Loucy (cell line): ENCODE results near the gene ZSWIM6.

Experiments used
- H2AFZ ChIP-seq: fragments of 200-600 bp; sonication (generic); 2 replicates; pipeline ENCODE4 v1.6.0; 2016; ENCODE audit warnings: antibody characterized with exemption, mild to moderate bottlenecking, low read length, moderate library complexity
- H3F3A ChIP-seq: fragments of 200-600 bp; 2 replicates; pipeline ENCODE4 v1.6.0; 2016; ENCODE audit warnings: antibody characterized with exemption, low read depth, mild to moderate bottlenecking
- H3K27me3 ChIP-seq: fragments of 200-600 bp; sonication (generic); 2 replicates; pipeline ENCODE4 v1.6.1; 2014; ENCODE audit warnings: low read length, mild to moderate bottlenecking; ENCODE audit not compliant: insufficient read depth, poor library complexity, severe bottlenecking
- H3K36me3 ChIP-seq: fragments of 200-600 bp; sonication (generic); 2 replicates; pipeline ENCODE4 v1.6.1; 2016; ENCODE audit warnings: low read length; ENCODE audit not compliant: insufficient read depth
- H3K4me1 ChIP-seq: fragments of 200-600 bp; sonication (generic); 2 replicates; pipeline ENCODE4 v1.5.1; 2014; ENCODE audit warnings: low read length, mild to moderate bottlenecking; ENCODE audit not compliant: insufficient read depth, poor library complexity, severe bottlenecking
- H3K4me2 ChIP-seq: fragments of 200-600 bp; sonication (generic); 2 replicates; pipeline ENCODE4 v1.6.0; 2014; ENCODE audit warnings: antibody characterized with exemption, low read length, low read depth, mild to moderate bottlenecking; ENCODE audit not compliant: poor library complexity, severe bottlenecking
- H3K4me3 ChIP-seq: fragments of 200-600 bp; sonication (generic); 2 replicates; pipeline ENCODE4 v1.5.1; 2014; ENCODE audit warnings: low read length, mild to moderate bottlenecking, mixed read lengths; ENCODE audit not compliant: poor library complexity, severe bottlenecking
- H3K79me2 ChIP-seq: fragments of 200-600 bp; sonication (generic); 2 replicates; pipeline ENCODE4 v1.6.1; 2014; ENCODE audit warnings: low read length; ENCODE audit not compliant: insufficient read depth
- H3K9ac ChIP-seq: fragments of 200-600 bp; sonication (generic); 2 replicates; pipeline ENCODE4 v1.6.0; 2014; ENCODE audit warnings: mild to moderate bottlenecking, low read depth, low read length, moderate library complexity; ENCODE audit not compliant: poor library complexity, severe bottlenecking
- H3K9me2 ChIP-seq: fragments of 200-600 bp; sonication (generic); replicated peaks from 2 replicates; pipeline ENCODE4 v1.6.1; 2016; ENCODE audit warnings: low read depth, low read length, mixed read lengths
- H3K9me3 ChIP-seq: fragments of 200-600 bp; sonication (generic); 2 replicates; pipeline ENCODE4 v1.6.1; 2014; ENCODE audit warnings: mild to moderate bottlenecking, antibody characterized with exemption, low read length, low read depth; ENCODE audit not compliant: insufficient read depth
- H4K20me1 ChIP-seq: fragments of 200-600 bp; sonication (generic); 2 replicates; pipeline ENCODE4 v1.6.0; 2014; ENCODE audit warnings: antibody characterized with exemption, low read length, mild to moderate bottlenecking; ENCODE audit not compliant: insufficient read depth, poor library complexity, severe bottlenecking
- CTCF ChIP-seq: fragments of 200-600 bp; sonication (generic); conservative IDR thresholded peaks from 2 replicates; pipeline ENCODE4 v1.5.1; 2014; ENCODE audit warnings: mild to moderate bottlenecking, antibody characterized with exemption, low read length
- EZH2phosphoT487 ChIP-seq: fragments of 200-600 bp; IDR thresholded peaks from 2 replicates; pipeline ENCODE4 v1.6.1; 2018; ENCODE audit warnings: antibody characterized with exemption, mild to moderate bottlenecking, moderate library complexity, borderline replicate concordance

ZSWIM6 gene

GRCh38 chr5:61416010-61416409 lies 84.0 kb downstream of the ZSWIM6 start:
- no peak for TF ChIP-seq CTCF
- no peak for TF ChIP-seq EZH2phosphoT487
- Histone ChIP-seq H3K4me3 (no peak overlapping the region), H3F3A (no peaks in the 10 kb centered on the region), H3K27me3 (no peaks in the 10 kb centered on the region), H3K36me3 (no peaks in the 10 kb centered on the region), H4K20me1 (peaks cover 17% of the 10 kb centered on the region), H3K79me2 (peaks cover 25% of the 10 kb centered on the region), H3K4me2 (no peak overlapping the region), H3K9me2 (no peaks in the 10 kb centered on the region), H3K9ac (no peak overlapping the region), H3K9me3 (no peaks in the 10 kb centered on the region), H2AFZ (no peak overlapping the region), H3K4me1 (peaks cover 8% of the 10 kb centered on the region)

DNA sequence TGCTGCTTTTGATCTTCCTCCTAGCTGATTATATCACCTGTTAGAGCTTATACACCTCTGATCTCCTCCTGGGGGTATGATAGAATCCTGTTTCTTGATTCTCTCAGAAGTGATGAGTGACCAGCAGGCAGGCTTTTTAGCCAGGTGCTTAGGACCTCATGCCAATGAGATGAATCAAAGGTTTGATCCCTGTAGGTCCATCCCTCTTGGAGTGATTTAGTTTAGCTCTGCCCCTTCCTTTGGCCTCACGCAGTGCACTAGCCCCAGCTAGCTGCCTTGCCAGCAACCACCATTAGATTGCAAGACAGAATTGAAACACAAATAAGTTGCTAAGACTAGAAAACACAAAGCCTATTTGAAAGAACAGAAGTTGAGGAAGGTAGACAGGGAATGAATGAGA lies 84.4 kb downstream of the ZSWIM6 start:
- Histone ChIP-seq H3K9ac (no peak overlapping the region), H3K79me2 (peaks cover 28% of the 10 kb centered on the region), H3K27me3 (no peaks in the 10 kb centered on the region), H3F3A (no peaks in the 10 kb centered on the region), H4K20me1 (peaks cover 17% of the 10 kb centered on the region), H2AFZ (no peak overlapping the region), H3K4me1 (peaks cover 8% of the 10 kb centered on the region), H3K4me2 (no peak overlapping the region), H3K9me3 (no peaks in the 10 kb centered on the region), H3K9me2 (no peaks in the 10 kb centered on the region), H3K36me3 (no peaks in the 10 kb centered on the region), H3K4me3 (no peak overlapping the region)
- TF ChIP-seq CTCF (no peak), EZH2phosphoT487 (no peak)

- Histone ChIP-seq H2AFZ (no peak overlapping the region), H3K36me3 (no peaks in the 10 kb centered on the region), H3K4me1 (peaks cover 8% of the 10 kb centered on the region), H3K9me3 (no peaks in the 10 kb centered on the region), H4K20me1 (peaks cover 16% of the 10 kb centered on the region), H3K79me2 (peaks cover 37% of the 10 kb centered on the region), H3F3A (no peaks in the 10 kb centered on the region), H3K4me3 (no peak overlapping the region), H3K9me2 (no peaks in the 10 kb centered on the region), H3K27me3 (no peaks in the 10 kb centered on the region), H3K4me2 (no peak overlapping the region), H3K9ac (no peak overlapping the region)
- TF ChIP-seq CTCF: no peak
- no peak for TF ChIP-seq EZH2phosphoT487
Measured at GRCh38 chr5:61417340-61417739, 85.3 kb downstream of the ZSWIM6 start.
